SK-N-SH (cell line): ENCODE results near the gene CRIM1.

Experiments
- CHD2 ChIP-seq: fragments of 150-350 bp; IDR thresholded peaks from 2 replicates; pipeline ENCODE4 v1.6.1; 2018; ENCODE audit warnings: low read length; ENCODE audit not compliant: partially characterized antibody
- CTCF ChIP-seq: fragments of 200-600 bp; sonication (generic); IDR thresholded peaks from 2 replicates; pipeline ENCODE4 v1.6.1; 2017; ENCODE audit warnings: antibody characterized with exemption, mild to moderate bottlenecking, moderate library complexity
- GATA2 ChIP-seq: sonication (generic); formaldehyde crosslinking; IDR thresholded peaks from 2 replicates; pipeline ENCODE4 v1.5.0; 2020; ENCODE audit warnings: mild to moderate bottlenecking, missing genetic modification reagents
- NRF1 ChIP-seq: IDR thresholded peaks from 2 replicates; pipeline ENCODE4 v1.6.1; 2012; ENCODE audit warnings: low read depth, mild to moderate bottlenecking, low read length
- POLR2AphosphoS5 ChIP-seq: IDR thresholded peaks from 2 replicates; pipeline ENCODE4 v1.6.1; 2012; ENCODE audit warnings: low read depth, low read length
- REST ChIP-seq: IDR thresholded peaks from 2 replicates; pipeline ENCODE4 v1.6.1; 2012; ENCODE audit warnings: mild to moderate bottlenecking, low read depth, low read length, moderate library complexity
- SMC3 ChIP-seq: IDR thresholded peaks from 2 replicates; pipeline ENCODE4 v1.6.1; 2012; ENCODE audit warnings: low read depth, low read length, improper control_type of control experiment
- TAF1 ChIP-seq: IDR thresholded peaks from 2 replicates; pipeline ENCODE4 v1.6.1; 2012; ENCODE audit warnings: low read depth, mild to moderate bottlenecking, low read length, moderate library complexity, borderline replicate concordance
- USF1 ChIP-seq: IDR thresholded peaks from 2 replicates; pipeline ENCODE4 v1.4.0; 2012; ENCODE audit warnings: low read depth, borderline replicate concordance
- USF2 ChIP-seq: fragments of 150-350 bp; IDR thresholded peaks from 2 replicates; pipeline ENCODE4 v1.6.1; 2017; ENCODE audit warnings: antibody characterized with exemption, low read length, low read depth, borderline replicate concordance

- no peak for TF ChIP-seq CTCF
- no peak for TF ChIP-seq REST
- no peak for TF ChIP-seq POLR2AphosphoS5
- TF ChIP-seq USF2, result no peak
- TF ChIP-seq SMC3, result no peak
- no peak for TF ChIP-seq CHD2
- no peak for TF ChIP-seq GATA2 (CRISPR knock-in tag)
- no peak for TF ChIP-seq TAF1
- no peak for TF ChIP-seq USF1
- TF ChIP-seq NRF1, result no peak
Observed at GRCh38 chr2:36430549-36430948, 75.0 kb downstream of the CRIM1 start.
